ENCODE measurements around the gene EVC. TPM values are rescaled to one million over a fixed set of nuclear protein-coding genes. Genes with fewer than 3 reads are reported as not detected.

EVC gene
- total and polyA plus RNA-seq, 2 donors (not counting 1 experiment from before 2014, with no cell fraction given), result 4.9 to 39.0 TPM

DNA sequence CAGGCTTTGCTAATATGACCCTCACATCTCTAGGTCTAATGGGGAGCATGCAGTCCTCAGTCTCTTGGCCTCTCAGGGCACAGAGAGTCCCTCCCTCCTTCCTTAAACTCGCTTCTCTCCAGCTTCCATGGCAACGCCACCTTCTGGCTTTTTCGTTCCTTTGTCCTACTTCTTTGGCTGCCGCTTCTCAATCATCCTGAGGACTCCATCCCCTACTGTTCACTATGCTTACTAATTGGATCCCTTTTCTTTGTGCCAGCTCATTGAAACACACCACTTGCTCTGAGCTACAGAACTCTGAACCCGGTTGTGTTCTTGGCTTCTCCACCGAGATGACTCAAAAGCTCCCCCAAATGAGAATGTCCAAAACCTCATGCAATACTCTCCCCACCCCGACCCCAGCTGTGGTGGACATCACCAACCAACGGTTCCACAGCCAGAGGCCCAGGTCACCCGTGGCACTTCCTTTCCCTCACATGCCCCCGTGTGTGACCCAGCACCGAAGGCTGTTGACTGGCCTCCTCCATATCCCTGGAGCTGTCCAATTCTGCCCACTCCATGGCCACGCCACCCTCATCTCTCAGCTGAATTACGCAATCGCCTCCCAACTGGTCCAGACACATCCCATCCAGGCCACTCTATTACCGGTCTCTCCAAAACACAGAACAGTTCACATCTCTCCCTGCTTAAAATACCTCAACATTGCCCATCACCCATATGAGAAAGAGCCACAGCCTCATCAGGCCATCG lies 147.2 kb downstream of the EVC start:
- no peak overlapping the region for H3K27ac ChIP-seq (ENCODE audit: insufficient read depth, low read length)
- no peaks in the 10 kb centered on the region for H3K4me1 ChIP-seq (ENCODE audit: control insufficient read depth, extremely low read depth, insufficient read depth, low read length)
- H3K36me3 ChIP-seq (ENCODE audit: control insufficient read depth, insufficient read depth, low read length), result no peaks in the 10 kb centered on the region
- no peaks in the 10 kb centered on the region for H3K27me3 ChIP-seq (ENCODE audit: control insufficient read depth, insufficient read depth, low read length)
- H3K4me3 ChIP-seq (replicated peaks in 1 of 4; ENCODE audit: control extremely low read depth in 1 of 4, insufficient read depth in 1 of 4, low read depth in 3 of 4, low read length in 4 of 4), result no peak overlapping the region
- H2AFZ ChIP-seq (ENCODE audit: low read length), result no peak overlapping the region
- no peak overlapping the region for H3K9ac ChIP-seq (ENCODE audit: insufficient read depth, low read length)
- H3K9me3 ChIP-seq (ENCODE audit: control insufficient read depth, insufficient read depth, low read depth, low read length), result no peaks in the 10 kb centered on the region
- no peak overlapping the region for H3K4me2 ChIP-seq (ENCODE audit: extremely low read depth, insufficient read depth, low read length)
- no peaks in the 10 kb centered on the region for H3K79me2 ChIP-seq (ENCODE audit: control insufficient read depth, insufficient read depth, low read length)
- DNase-seq (ENCODE audit: low read depth in 2 of 2), result no peak
- TF ChIP-seq, protein P1, sequence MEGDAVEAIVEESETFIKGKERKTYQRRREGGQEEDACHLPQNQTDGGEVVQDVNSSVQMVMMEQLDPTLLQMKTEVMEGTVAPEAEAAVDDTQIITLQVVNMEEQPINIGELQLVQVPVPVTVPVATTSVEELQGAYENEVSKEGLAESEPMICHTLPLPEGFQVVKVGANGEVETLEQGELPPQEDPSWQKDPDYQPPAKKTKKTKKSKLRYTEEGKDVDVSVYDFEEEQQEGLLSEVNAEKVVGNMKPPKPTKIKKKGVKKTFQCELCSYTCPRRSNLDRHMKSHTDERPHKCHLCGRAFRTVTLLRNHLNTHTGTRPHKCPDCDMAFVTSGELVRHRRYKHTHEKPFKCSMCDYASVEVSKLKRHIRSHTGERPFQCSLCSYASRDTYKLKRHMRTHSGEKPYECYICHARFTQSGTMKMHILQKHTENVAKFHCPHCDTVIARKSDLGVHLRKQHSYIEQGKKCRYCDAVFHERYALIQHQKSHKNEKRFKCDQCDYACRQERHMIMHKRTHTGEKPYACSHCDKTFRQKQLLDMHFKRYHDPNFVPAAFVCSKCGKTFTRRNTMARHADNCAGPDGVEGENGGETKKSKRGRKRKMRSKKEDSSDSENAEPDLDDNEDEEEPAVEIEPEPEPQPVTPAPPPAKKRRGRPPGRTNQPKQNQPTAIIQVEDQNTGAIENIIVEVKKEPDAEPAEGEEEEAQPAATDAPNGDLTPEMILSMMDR (conservative IDR thresholded peaks at IDR 0.05 in 1 of 2, IDR thresholded peaks at IDR 0.05 in 1 of 2; ENCODE audit: low read depth in 1 of 2, low read length in 2 of 2), result no peak
- TF ChIP-seq EZH2 (IDR thresholded peaks at IDR 0.05; ENCODE audit: low read length, missing control alignments), result no peak
- no peaks in the 10 kb centered on the region for H4K20me1 ChIP-seq (ENCODE audit: control insufficient read depth, extremely low read depth, insufficient read depth, low read length)

DNA sequence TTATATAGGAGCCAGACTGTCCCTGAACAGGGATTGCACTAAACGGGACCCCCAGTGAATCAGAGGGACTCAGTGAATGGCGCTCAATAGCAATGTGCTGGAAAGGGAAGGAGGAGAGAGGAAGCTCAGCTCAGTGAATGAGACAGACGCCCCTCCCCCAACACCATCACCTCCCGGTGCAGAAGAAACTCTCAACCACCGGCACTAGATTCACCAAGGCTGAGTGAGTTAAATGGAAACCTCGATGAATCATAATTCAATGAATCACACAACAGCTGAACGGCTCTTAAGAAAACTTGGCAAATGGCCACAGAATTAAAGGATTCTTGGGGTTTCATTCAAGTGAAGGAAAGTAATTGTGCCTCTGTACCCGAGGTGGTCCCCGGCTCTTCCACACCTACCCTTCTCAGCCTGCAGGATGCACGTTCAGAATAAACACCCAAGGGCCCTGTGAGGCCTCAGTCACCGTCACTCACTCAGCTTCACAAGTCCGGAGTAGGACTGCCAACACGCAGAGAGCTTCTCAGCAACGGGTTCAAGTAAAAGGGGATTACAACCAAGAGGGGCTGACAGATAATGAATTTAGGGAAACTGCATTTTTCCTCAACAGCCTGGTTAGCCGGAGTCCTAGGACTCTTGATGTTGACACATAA lies 152.6 kb downstream of the EVC start:
- Histone ChIP-seq H3K9me3 (ENCODE audit: control insufficient read depth, insufficient read depth, low read depth, low read length) (no peaks in the 10 kb centered on the region), H4K20me1 (ENCODE audit: control insufficient read depth, extremely low read depth, insufficient read depth, low read length) (no peaks in the 10 kb centered on the region), H3K4me2 (ENCODE audit: extremely low read depth, insufficient read depth, low read length) (no peak overlapping the region), H3K79me2 (ENCODE audit: control insufficient read depth, insufficient read depth, low read length) (no peaks in the 10 kb centered on the region), H3K9ac (ENCODE audit: insufficient read depth, low read length) (no peak overlapping the region), H3K27me3 (ENCODE audit: control insufficient read depth, insufficient read depth, low read length) (no peaks in the 10 kb centered on the region), H3K27ac (ENCODE audit: insufficient read depth, low read length) (no peak overlapping the region), H3K4me1 (ENCODE audit: control insufficient read depth, extremely low read depth, insufficient read depth, low read length) (no peaks in the 10 kb centered on the region), H3K36me3 (ENCODE audit: control insufficient read depth, insufficient read depth, low read length) (no peaks in the 10 kb centered on the region), H2AFZ (ENCODE audit: low read length) (no peak overlapping the region), H3K4me3 (replicated peaks in 1 of 4; ENCODE audit: control extremely low read depth in 1 of 4, insufficient read depth in 1 of 4, low read depth in 3 of 4, low read length in 4 of 4) (no peak overlapping the region)
- TF ChIP-seq, protein P1 (conservative IDR thresholded peaks at IDR 0.05 in 1 of 2, IDR thresholded peaks at IDR 0.05 in 1 of 2; ENCODE audit: low read depth in 1 of 2, low read length in 2 of 2), result no peak
- TF ChIP-seq EZH2 (IDR thresholded peaks at IDR 0.05; ENCODE audit: low read length, missing control alignments), result no peak
- DNase-seq (ENCODE audit: low read depth in 2 of 2), result peak; percentile 88 to 98

Other genes starting within 250 kb of the EVC start
- gene EVC2, start 2.6 kb upstream of the EVC start, total RNA-seq, result 15.9 and 16.5 TPM in 2 replicates
- 1.3 and 1.4 TPM in 2 replicates for gene EVC2, start 2.6 kb upstream of the EVC start, polyA plus RNA-seq
- 0.33 and 1.5 TPM in 2 replicates for gene CRMP1, start 181.9 kb downstream of the EVC start, total RNA-seq
- gene CRMP1, start 181.9 kb downstream of the EVC start, polyA plus RNA-seq, result 0.02 and 2.7 TPM in 2 replicates

Data from fibroblast of lung (primary cell).